RWPE1 (cell line): ENCODE results near the gene NKX2-4.
A peak's percentile ranks its signal among the peaks of the same experiment; 100 is the strongest.
"Not testable (repeated sequence)": the region's sequence is repeated elsewhere in the genome, so short reads cannot be mapped to it uniquely, and the experiment has no call there.

Experiments used
- CTCF ChIA-PET: fragments of 350-600 bp; sonication (Branson Sonifier 250); formaldehyde crosslinking; extraction: SDS; loops from one replicate; lab custom pipeline; 2021; lab: Yijun Ruan, JAX
- POLR2A ChIA-PET: fragments of 400-600 bp; formaldehyde crosslinking; extraction: SDS; loops from one replicate; lab custom pipeline; 2020; ENCODE audit warnings: antibody characterized with exemption; ENCODE audit not compliant: low non-redundant PET; lab: Yijun Ruan, JAX
- DNase-seq: peaks from one replicate; pipeline ENCODE4 v3.0.0; 2012; ENCODE audit warnings: low spot score
- H3K27ac ChIP-seq: fragments of 450-650 bp; 2 replicates; pipeline ENCODE4 v1.5.1; 2017
- TF ChIP-seq, protein P1 (sequence below): fragments of 450-650 bp; conservative IDR thresholded peaks from 2 replicates; pipeline ENCODE4 v1.5.1; 2017; ENCODE audit warnings: low read depth, mild to moderate bottlenecking

NKX2-4 gene

DNA sequence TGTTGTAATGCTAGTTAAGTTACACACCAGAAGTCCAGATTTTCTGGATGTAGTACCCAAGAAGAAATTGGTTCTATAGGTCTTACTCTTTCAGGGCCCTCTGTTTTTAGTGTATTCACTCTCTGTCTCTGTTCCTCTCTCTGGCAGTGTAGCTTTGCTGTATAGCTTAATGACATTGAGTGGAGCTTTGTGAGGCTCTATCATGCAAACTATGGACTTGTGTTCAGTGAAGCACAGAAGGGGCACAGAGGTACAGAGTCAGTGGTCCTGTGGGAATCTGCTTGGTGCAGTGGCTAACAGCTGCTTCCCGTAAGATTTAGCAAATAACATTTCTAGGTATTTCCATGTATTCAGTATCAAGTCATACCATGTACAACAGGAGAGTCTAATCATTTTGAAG, 26.1 kb downstream of the NKX2-4 start:
- ChIA-PET CTCF (no interaction called here), POLR2A (no interaction called here)
- no peak overlapping the region for H3K27ac ChIP-seq
- TF ChIP-seq, protein P1, sequence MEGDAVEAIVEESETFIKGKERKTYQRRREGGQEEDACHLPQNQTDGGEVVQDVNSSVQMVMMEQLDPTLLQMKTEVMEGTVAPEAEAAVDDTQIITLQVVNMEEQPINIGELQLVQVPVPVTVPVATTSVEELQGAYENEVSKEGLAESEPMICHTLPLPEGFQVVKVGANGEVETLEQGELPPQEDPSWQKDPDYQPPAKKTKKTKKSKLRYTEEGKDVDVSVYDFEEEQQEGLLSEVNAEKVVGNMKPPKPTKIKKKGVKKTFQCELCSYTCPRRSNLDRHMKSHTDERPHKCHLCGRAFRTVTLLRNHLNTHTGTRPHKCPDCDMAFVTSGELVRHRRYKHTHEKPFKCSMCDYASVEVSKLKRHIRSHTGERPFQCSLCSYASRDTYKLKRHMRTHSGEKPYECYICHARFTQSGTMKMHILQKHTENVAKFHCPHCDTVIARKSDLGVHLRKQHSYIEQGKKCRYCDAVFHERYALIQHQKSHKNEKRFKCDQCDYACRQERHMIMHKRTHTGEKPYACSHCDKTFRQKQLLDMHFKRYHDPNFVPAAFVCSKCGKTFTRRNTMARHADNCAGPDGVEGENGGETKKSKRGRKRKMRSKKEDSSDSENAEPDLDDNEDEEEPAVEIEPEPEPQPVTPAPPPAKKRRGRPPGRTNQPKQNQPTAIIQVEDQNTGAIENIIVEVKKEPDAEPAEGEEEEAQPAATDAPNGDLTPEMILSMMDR = no peak
- DNase-seq = no peak

DNA sequence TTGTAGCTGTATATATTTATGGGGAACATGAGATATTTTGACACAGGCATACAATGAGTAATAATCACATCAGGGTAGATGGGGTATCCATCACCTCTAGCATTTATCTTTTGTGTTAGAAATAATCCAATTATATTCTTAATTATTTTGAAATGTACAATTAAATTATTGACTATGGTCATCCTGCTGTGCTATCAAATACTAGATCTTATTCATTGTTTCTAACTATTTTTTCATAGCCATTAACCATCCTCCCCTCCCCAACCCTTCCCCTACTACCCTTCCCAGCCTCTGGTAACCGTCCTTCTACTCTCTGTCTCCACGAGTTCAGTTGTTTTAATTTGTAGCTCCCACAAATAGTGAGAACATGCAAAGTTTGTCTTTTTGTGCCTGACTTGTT, 28.5 kb downstream of the NKX2-4 start:
- ChIA-PET POLR2A (no interaction called here), CTCF (no interaction called here)
- TF ChIP-seq, protein P1 = no peak
- no peak for DNase-seq
- H3K27ac ChIP-seq = no peak overlapping the region

DNA sequence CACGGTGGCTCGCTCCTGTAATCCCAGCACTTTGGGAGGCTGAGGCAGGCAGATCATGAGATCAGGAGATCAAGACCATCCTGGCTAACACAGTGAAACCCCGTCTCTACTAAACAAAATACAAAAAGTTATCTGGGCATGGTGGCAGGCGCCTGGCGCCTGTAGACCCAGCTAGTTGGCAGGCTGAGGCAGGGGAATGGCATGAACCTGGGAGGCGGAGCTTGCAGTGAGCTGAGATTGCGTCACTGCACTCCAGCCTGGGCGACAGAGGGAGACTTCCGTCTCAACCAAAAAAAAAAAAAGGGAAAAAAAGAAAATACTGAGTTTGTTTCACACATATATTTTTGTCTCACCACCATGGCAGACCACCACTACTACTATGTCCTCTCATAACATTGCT, 31.1 kb downstream of the NKX2-4 start:
- DNase-seq, CTCF ChIA-PET, H3K27ac ChIP-seq, POLR2A ChIA-PET: not testable (repeated sequence)

DNA sequence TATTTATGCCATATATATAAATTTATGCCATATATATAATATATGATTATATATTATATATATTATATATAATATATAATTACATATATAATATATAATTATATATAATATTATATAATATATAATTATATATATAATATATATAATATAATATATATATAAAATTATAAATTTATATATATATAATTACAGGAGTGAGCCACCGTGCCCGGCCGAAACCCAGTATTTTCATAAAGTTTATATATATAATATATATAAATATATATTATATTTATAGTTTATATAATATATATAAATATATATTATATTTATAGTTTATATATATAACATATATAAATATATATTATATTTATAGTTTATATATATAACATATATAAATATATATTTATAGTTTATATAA, 31.6 kb downstream of the NKX2-4 start:
- CTCF ChIA-PET = no interaction called here

DNA sequence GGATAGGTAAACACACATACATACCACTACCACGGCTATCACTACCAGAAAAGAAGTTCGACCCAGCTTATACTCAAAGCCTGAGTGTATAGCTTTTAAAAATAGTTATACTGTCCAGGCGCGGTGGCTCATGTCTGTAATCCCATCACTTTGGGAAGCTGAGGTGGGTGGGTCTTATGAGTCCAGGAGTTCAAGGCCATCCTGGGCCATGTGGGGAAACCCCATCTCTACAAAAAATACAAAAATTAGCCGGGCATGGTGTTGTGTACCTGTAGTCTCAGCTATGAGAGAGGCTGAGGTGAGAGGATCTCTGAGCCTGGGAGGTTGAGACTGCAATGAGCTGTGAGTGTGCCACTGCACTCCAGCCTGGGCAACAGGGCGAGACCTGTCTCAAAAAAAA, 32.9 kb downstream of the NKX2-4 start:
- CTCF ChIA-PET = no interaction called here
- POLR2A ChIA-PET = no interaction called here

More for the DNA sequence above, 31.6 kb downstream of the NKX2-4 start:
- no peak for DNase-seq
- TF ChIP-seq, protein P1 = no peak
- no peak overlapping the region for H3K27ac ChIP-seq
- POLR2A ChIA-PET = no interaction called here

DNA sequence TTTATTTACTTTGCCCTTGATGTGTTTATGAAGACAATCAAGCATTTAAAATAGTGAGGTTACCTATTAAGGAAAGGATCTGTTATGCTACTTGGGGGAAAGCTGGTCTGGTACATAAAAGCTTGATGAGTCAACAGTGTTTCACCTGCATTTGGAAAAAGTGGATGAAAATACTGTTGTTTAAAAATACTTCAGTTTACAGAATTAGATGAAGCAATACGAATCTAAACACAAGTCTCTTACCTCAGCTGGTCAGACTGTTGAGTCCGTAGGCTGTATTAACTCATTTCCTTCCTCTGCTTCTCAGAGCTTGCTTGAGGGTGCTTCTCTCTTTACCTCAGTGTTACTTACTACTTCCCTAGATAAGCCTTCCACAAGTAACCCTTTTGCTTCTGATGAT, 36.1 kb downstream of the NKX2-4 start:
- ChIA-PET POLR2A (no interaction called here), CTCF (no interaction called here)
- peak; percentile 13 for DNase-seq
- H3K27ac ChIP-seq = no peak overlapping the region
- TF ChIP-seq, protein P1 = no peak

More for the DNA sequence above, 32.9 kb downstream of the NKX2-4 start:
- no peak for DNase-seq
- no peak overlapping the region for H3K27ac ChIP-seq
- TF ChIP-seq, protein P1 = no peak

DNA sequence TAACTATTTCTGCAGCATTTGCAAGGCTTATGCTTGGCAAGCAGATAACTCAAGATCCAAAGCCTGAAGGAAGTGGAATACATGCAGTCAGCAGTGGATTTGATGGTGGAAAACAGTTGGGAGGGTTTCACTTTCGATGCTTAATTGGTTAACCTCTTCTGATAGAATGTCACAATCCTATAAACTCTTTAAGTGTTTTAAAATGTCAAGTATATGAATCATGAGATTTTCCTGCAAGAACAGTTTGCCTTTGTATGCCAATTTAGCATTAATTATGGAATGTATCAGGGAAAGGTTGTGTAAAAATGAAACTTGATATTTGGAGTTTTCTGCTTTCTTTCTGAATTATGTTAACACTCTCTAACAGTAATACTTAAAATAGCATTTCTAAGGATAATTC, 36.6 kb downstream of the NKX2-4 start:
- no peak for DNase-seq
- H3K27ac ChIP-seq = no peak overlapping the region
- ChIA-PET CTCF (no interaction called here), POLR2A (no interaction called here)
- TF ChIP-seq, protein P1 = no peak
